Peyer's patch (tissue), 4 donors: ENCODE results near the gene RAD50.
"Not testable (repeated sequence)": the region's sequence is repeated elsewhere in the genome, so short reads cannot be mapped to it uniquely, and the experiment has no call there.

Source experiments
- CTCF ChIP-seq, 6 experiments: fragments of 450-650 bp in 4 of 6; fragments of 200-600 bp in 2 of 6; sonication (generic) in 1 of 6; IDR thresholded peaks; one replicate each; pipeline ENCODE4 v1.5.1; 2017 to 2019; ENCODE audit warnings: antibody characterized with exemption in 6 of 6, mild to moderate bottlenecking in 3 of 6, moderate library complexity in 1 of 6
- POLR2A ChIP-seq, 2 donors: fragments of 450-650 bp; IDR thresholded peaks; one replicate each; pipeline ENCODE4 v1.5.1; 2017; ENCODE audit warnings: antibody characterized with exemption in 2 of 2, mild to moderate bottlenecking in 2 of 2, moderate library complexity in 2 of 2

- not testable (repeated sequence) for TF ChIP-seq CTCF, POLR2A (IDR thresholded peaks at IDR 0.05)
Measured at GRCh38 chr5:132548834-132549233, 7.9 kb upstream of the RAD50 start.
